GM12878 (cell line): ENCODE measurements around the gene JUND. TPM values are rescaled to one million over a fixed set of nuclear protein-coding genes. Genes with fewer than 3 reads are reported as not detected.

ENCODE experiments used
- ATAC-seq: fragments of 200-7000 bp; cut with Tn5 transposase; 3 replicates; pipeline ENCODE4 v1.9.1; 2020; ENCODE audit warnings: mild to moderate bottlenecking, moderate library complexity
- BruUV-seq: library from RNA; stranded (reverse); fragments of 400-500 nt; replicated peaks from 2 replicates; lab custom pipeline; 2021; lab: Mats Ljungman, UMichigan
- CTCF ChIA-PET: fragments of 300-600 bp; sonication (Branson Sonifier 250); formaldehyde crosslinking; extraction: SDS; loops from one replicate; lab custom pipeline; 2021; ENCODE audit warnings: inconsistent platforms; lab: Yijun Ruan, JAX
- POLR2A ChIA-PET: fragments of 350-600 bp; formaldehyde crosslinking; extraction: SDS; loops from one replicate; lab custom pipeline; 2021; ENCODE audit warnings: inconsistent platforms; lab: Charles Lee
- RAD21 ChIA-PET: fragments of 300-600 bp; sonication (Branson Sonifier 250); formaldehyde crosslinking; loops from one replicate; lab custom pipeline; 2023; ENCODE audit warnings: antibody characterized with exemption; ENCODE audit not compliant: unreplicated experiment; lab: Charles Lee
- SMC1A ChIA-PET: fragments of 300-600 bp; sonication (Branson Sonifier 250); formaldehyde crosslinking; loops from one replicate; lab custom pipeline; 2023; ENCODE audit not compliant: unreplicated experiment, uncharacterized antibody; lab: Charles Lee
- DNase-seq: peaks from one replicate; pipeline ENCODE4 v3.0.0-alpha.2; 2011; ENCODE audit warnings: low read depth, low spot score
- FAIRE-seq: peaks from 3 replicates; lab custom pipeline; 2011; peaks lifted over from hg19 to GRCh38; lab: Jason Lieb, UNC
- H2AFZ ChIP-seq: 2 replicates; pipeline ENCODE4 v1.6.0; 2011; ENCODE audit warnings: low read depth, low read length, control low read depth; ENCODE audit not compliant: control insufficient read depth
- H3K27ac ChIP-seq: 2 replicates; pipeline ENCODE4 v1.5.1; 2011; ENCODE audit warnings: control low read depth; ENCODE audit not compliant: control insufficient read depth, insufficient read depth
- H3K27me3 ChIP-seq, 2 experiments: replicated peaks in 1 of 2; 2 replicates each; pipeline versions ENCODE4 v1.6.0 to v1.6.1; 2011; ENCODE audit warnings: low read length in 1 of 2; ENCODE audit not compliant: control insufficient read depth in 2 of 2, insufficient read depth in 2 of 2
- H3K36me3 ChIP-seq, 2 experiments: 2 replicates each; pipeline ENCODE4 v1.5.1; 2011; ENCODE audit warnings: low read length in 1 of 2; ENCODE audit not compliant: control insufficient read depth in 2 of 2, insufficient read depth in 2 of 2
- H3K4me1 ChIP-seq: 2 replicates; pipeline ENCODE4 v1.6.1; 2011; ENCODE audit warnings: mild to moderate bottlenecking, low read length, moderate library complexity, mixed read lengths; ENCODE audit not compliant: control insufficient read depth, insufficient read depth
- H3K4me2 ChIP-seq: 2 replicates; pipeline ENCODE4 v1.6.0; 2011; ENCODE audit warnings: control low read depth; ENCODE audit not compliant: control insufficient read depth, insufficient read depth
- H3K4me3 ChIP-seq: fragments of 200-600 bp; sonication (generic); 2 replicates; pipeline ENCODE4 v1.5.1; 2016
- H3K79me2 ChIP-seq: 2 replicates; pipeline ENCODE4 v1.6.0; 2011; ENCODE audit warnings: low read length; ENCODE audit not compliant: control insufficient read depth, insufficient read depth
- H3K9ac ChIP-seq: 2 replicates; pipeline ENCODE4 v1.8.0; 2011; ENCODE audit warnings: low read length, control low read depth, mixed read lengths; ENCODE audit not compliant: control insufficient read depth, insufficient read depth
- H3K9me3 ChIP-seq: replicated peaks from 3 replicates; pipeline ENCODE4 v1.5.1; 2011; ENCODE audit warnings: mild to moderate bottlenecking, low read length; ENCODE audit not compliant: control insufficient read depth, insufficient read depth
- H4K20me1 ChIP-seq: 2 replicates; pipeline ENCODE4 v1.6.0; 2011; ENCODE audit not compliant: control insufficient read depth, insufficient read depth
- FOS ChIP-seq: IDR thresholded peaks from 3 replicates; pipeline ENCODE4 v1.6.1; 2011; ENCODE audit warnings: borderline replicate concordance; ENCODE audit not compliant: insufficient read length; ENCODE audit errors: extremely low read depth
- MYC ChIP-seq: IDR thresholded peaks from 2 replicates; pipeline ENCODE4 v1.6.1; 2011; ENCODE audit warnings: mild to moderate bottlenecking, low read length, moderate library complexity, inconsistent platforms; ENCODE audit not compliant: insufficient read depth, insufficient replicate concordance, insufficient read length, severe bottlenecking
- POU2F2 ChIP-seq: IDR thresholded peaks from 3 replicates; pipeline ENCODE4 v1.6.1; 2011; ENCODE audit warnings: low read depth, mild to moderate bottlenecking, low read length, borderline replicate concordance
- SPI1 ChIP-seq: IDR thresholded peaks from 2 replicates; pipeline ENCODE4 v1.6.1; 2011; ENCODE audit warnings: low read depth, mild to moderate bottlenecking, low read length, moderate library complexity, borderline replicate concordance; ENCODE audit not compliant: insufficient read depth
- TCF12 ChIP-seq: IDR thresholded peaks from 2 replicates; pipeline ENCODE4 v1.6.1; 2011; ENCODE audit warnings: low read depth, mild to moderate bottlenecking, low read length
- TCF3 ChIP-seq: IDR thresholded peaks from 2 replicates; pipeline ENCODE4 v1.6.1; 2012; ENCODE audit warnings: low read depth, mild to moderate bottlenecking, low read length, borderline replicate concordance; ENCODE audit not compliant: insufficient read depth
- WGBS: methylation state at CpG from one replicate; pipeline ENCODE4 v1.1.6; 2016; ENCODE audit warnings: low lambda C conversion rate; ENCODE audit not compliant: insufficient replicate concordance, insufficient coverage; ENCODE audit errors: missing lambda C conversion rate; 5-methylcytosine and 5-hydroxymethylcytosine counted together
- in situ Hi-C: fragments of 300-500 bp; cut with MboI; formaldehyde crosslinking; loops from 9 replicates; pipeline ENCODE4 v1.14.3; 2018; ENCODE audit warnings: mixed read lengths
- intact Hi-C: fragments of 100-400 bp; cut with micrococcal nuclease; formaldehyde crosslinking; loops from one replicate; pipeline ENCODE4 v1.14.2; 2022; ENCODE audit not compliant: unreplicated experiment
- polyA plus RNA-seq, 11 experiments: library from polyadenylated mRNA; depleted of rRNA in 4 of 11; unstranded in 6 of 11; stranded (reverse) in 5 of 11; fragments of >200 nt; fragmentation: Nextera tagmentation in 4 of 11; fragmentation: Illumina TruSeq in 1 of 11; extraction: Ambion mirVana in 4 of 11; extraction: Trizol in 1 of 11; gene quantifications; 1 replicate in 1 of 11; 2 replicates in 10 of 11; pipeline versions ENCODE4 v1.2.1 to v1.2.3, GENCODE V29; 2011 to 2016; ENCODE audit warnings: inconsistent platforms in 2 of 11, missing spikeins in 2 of 11, low read depth in 1 of 11
- total RNA-seq, 4 experiments: library from RNA; depleted of rRNA in 3 of 4; stranded (reverse); fragments of >200 nt in 3 of 4; fragmentation: Illumina TruSeq in 1 of 4; extraction: Trizol in 1 of 4; gene quantifications; 2 replicates each; pipeline versions ENCODE4 v1.2.1 to v1.2.3, GENCODE V29; 2013 to 2021
- TF ChIP-seq, protein P1 (sequence below): fragments of 450-650 bp; formaldehyde crosslinking; IDR thresholded peaks from 2 replicates; pipeline ENCODE4 v1.4.0; 2022; ENCODE audit warnings: mild to moderate bottlenecking, moderate library complexity
- TF ChIP-seq, protein P2 (sequence below): fragments of 450-650 bp; IDR thresholded peaks from 2 replicates; pipeline ENCODE4 v1.6.1; 2016; ENCODE audit warnings: mild to moderate bottlenecking
- TF ChIP-seq, protein P3 (sequence below), 3 experiments: IDR thresholded peaks in 2 of 3; conservative IDR thresholded peaks in 1 of 3; 2 replicates each; pipeline ENCODE4 v1.5.1; 2011; ENCODE audit warnings: low read depth in 3 of 3, low read length in 3 of 3, mild to moderate bottlenecking in 3 of 3, control low read depth in 2 of 3, moderate library complexity in 2 of 3, inconsistent platforms in 1 of 3, mixed read lengths in 1 of 3; ENCODE audit not compliant: control insufficient read depth in 2 of 3, insufficient read depth in 1 of 3; ENCODE audit errors: extremely low read depth in 1 of 3
- TF ChIP-seq, protein P4 (sequence below): fragments of 450-650 bp; IDR thresholded peaks from 2 replicates; pipeline ENCODE4 v1.6.1; 2016; ENCODE audit warnings: mild to moderate bottlenecking

JUND gene
- total and polyA plus RNA-seq, 10 of the 15 experiments (the other 5 are each of a cell fraction or from before 2014, with no cell fraction given): 7.4 to 164 (median 18.8) TPM

DNA sequence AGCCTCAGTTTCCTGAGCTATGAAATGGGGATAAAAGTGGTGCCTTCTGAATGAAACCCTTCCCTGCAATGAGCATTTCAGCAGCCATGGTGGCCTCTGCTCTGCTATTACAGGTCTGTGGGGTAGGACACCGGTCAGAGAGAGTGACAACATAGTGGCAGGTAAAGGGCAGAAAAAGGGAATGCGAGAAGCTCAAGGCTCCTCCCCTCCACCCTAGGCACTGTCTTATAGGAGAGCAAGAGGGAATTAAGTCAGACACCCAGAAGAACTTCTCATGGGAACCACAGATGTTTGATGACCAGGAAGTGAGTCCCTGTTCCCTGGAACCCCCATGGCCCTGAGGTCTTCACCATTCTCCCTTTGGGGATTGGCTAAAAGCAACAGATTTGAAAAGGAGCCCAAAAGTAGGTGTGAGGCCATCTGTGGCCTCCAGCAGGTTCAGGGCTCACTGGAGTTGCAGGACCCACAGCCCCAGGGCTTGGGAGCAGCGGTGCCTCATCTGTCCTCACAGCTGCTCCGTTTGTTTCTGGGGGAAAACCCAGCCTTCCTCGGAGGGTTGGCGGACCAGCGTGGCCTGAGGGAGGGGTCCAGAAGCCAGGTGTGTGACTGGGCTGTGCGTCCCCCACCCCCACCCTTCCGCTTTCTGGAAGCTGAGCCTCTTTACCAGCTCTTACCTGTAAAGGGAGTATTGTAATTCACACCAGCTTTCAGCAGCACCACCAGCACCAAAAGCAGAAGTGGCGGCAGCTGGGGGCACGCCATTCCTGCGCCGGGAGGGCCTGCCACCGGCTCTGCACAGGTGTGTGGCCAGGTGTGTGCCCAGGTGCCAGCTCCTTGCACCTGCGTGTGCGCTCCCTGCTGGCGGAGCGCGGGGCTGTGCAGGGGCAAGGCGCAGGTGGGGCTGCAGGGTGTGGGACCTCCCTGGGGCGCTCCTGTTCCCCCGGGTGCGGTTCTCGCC is 26.6 kb downstream of the JUND start:
- intact Hi-C loops (no loop called here), in situ Hi-C loops (no loop called here)
- no peaks in the 10 kb centered on the region for H3K9me3 ChIP-seq
- ChIA-PET POLR2A (interaction anchor here (1.2 to 1.7 kb wide), 5 partner anchors 9 to 63 kb away, joined by 3 to 5 read pairs (median 4); partner anchors contain the start of gene JUND), RAD21 (interaction anchor here (0.6 to 8.7 kb wide), 8 partner anchors 8 to 76 kb away, joined by 3 to 175 read pairs (median 12); partner anchors contain the start of genes MPV17L2 and RAB3A), SMC1A (interaction anchor here (0.7 to 7.6 kb wide), 9 partner anchors 31 to 157 kb away, joined by 3 to 121 read pairs (median 7); partner anchors contain the start of genes MPV17L2 and RAB3A), CTCF (interaction anchor here (0.9 to 8.0 kb wide), 18 partner anchors 14 to 157 kb away, joined by 3 to 213 read pairs (median 4); partner anchors contain the start of genes LSM4, MPV17L2 and RAB3A)
- no peaks in the 10 kb centered on the region for H4K20me1 ChIP-seq
- DNase-seq: no peak
- TF ChIP-seq TCF3 (peak; percentile 81; the same call in 1 of the 2 replicates), FOS (no peak), MYC (no peak), SPI1 (peak; percentile 56), TCF12 (peak; percentile 85), POU2F2 (no peak)
- TF ChIP-seq, protein P1, sequence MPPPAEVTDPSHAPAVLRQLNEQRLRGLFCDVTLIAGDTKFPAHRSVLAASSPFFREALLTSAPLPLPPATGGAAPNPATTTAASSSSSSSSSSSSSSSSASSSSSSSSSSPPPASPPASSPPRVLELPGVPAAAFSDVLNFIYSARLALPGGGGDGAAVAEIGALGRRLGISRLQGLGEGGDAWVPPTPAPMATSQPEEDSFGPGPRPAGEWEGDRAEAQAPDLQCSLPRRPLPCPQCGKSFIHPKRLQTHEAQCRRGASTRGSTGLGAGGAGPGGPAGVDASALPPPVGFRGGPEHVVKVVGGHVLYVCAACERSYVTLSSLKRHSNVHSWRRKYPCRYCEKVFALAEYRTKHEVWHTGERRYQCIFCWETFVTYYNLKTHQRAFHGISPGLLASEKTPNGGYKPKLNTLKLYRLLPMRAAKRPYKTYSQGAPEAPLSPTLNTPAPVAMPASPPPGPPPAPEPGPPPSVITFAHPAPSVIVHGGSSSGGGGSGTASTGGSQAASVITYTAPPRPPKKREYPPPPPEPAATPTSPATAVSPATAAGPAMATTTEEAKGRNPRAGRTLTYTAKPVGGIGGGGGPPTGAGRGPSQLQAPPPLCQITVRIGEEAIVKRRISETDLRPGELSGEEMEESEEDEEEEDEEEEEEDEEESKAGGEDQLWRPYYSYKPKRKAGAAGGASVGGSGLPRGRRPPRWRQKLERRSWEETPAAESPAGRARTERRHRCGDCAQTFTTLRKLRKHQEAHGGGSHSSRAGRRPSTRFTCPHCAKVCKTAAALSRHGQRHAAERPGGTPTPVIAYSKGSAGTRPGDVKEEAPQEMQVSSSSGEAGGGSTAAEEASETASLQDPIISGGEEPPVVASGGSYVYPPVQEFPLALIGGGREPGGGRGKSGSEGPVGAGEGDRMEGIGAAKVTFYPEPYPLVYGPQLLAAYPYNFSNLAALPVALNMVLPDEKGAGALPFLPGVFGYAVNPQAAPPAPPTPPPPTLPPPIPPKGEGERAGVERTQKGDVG: no peak
- TF ChIP-seq, protein P2, sequence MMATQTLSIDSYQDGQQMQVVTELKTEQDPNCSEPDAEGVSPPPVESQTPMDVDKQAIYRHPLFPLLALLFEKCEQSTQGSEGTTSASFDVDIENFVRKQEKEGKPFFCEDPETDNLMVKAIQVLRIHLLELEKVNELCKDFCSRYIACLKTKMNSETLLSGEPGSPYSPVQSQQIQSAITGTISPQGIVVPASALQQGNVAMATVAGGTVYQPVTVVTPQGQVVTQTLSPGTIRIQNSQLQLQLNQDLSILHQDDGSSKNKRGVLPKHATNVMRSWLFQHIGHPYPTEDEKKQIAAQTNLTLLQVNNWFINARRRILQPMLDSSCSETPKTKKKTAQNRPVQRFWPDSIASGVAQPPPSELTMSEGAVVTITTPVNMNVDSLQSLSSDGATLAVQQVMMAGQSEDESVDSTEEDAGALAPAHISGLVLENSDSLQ: no peak
- TF ChIP-seq, protein P3, sequence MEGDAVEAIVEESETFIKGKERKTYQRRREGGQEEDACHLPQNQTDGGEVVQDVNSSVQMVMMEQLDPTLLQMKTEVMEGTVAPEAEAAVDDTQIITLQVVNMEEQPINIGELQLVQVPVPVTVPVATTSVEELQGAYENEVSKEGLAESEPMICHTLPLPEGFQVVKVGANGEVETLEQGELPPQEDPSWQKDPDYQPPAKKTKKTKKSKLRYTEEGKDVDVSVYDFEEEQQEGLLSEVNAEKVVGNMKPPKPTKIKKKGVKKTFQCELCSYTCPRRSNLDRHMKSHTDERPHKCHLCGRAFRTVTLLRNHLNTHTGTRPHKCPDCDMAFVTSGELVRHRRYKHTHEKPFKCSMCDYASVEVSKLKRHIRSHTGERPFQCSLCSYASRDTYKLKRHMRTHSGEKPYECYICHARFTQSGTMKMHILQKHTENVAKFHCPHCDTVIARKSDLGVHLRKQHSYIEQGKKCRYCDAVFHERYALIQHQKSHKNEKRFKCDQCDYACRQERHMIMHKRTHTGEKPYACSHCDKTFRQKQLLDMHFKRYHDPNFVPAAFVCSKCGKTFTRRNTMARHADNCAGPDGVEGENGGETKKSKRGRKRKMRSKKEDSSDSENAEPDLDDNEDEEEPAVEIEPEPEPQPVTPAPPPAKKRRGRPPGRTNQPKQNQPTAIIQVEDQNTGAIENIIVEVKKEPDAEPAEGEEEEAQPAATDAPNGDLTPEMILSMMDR (IDR thresholded peaks at IDR 0.05 in 2 of 3, conservative IDR thresholded peaks at IDR 0.05 in 1 of 3; ENCODE audit: control insufficient read depth in 2 of 3, extremely low read depth in 1 of 3, insufficient read depth in 1 of 3, low read depth in 3 of 3, low read length in 3 of 3): 0 out of 6 replicates have a peak, but pooled peaks of 2 of the 3 experiments have one; percentile 3 to 12
- TF ChIP-seq, protein P4, sequence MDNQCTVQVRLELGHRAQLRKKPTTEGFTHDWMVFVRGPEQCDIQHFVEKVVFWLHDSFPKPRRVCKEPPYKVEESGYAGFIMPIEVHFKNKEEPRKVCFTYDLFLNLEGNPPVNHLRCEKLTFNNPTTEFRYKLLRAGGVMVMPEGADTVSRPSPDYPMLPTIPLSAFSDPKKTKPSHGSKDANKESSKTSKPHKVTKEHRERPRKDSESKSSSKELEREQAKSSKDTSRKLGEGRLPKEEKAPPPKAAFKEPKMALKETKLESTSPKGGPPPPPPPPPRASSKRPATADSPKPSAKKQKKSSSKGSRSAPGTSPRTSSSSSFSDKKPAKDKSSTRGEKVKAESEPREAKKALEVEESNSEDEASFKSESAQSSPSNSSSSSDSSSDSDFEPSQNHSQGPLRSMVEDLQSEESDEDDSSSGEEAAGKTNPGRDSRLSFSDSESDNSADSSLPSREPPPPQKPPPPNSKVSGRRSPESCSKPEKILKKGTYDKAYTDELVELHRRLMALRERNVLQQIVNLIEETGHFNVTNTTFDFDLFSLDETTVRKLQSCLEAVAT: no peak
- H3K9ac ChIP-seq: no peak overlapping the region
- H3K4me3 ChIP-seq: no peak overlapping the region
- no peak for ATAC-seq
- 4% methylated on average over 24 of the region's 24 CpGs for WGBS
- H3K27ac ChIP-seq: no peak overlapping the region
- H3K36me3 ChIP-seq: no peaks in the 10 kb centered on the region
- no peak for FAIRE-seq
- H2AFZ ChIP-seq: no peak overlapping the region
- H3K27me3 ChIP-seq: no peaks in the 10 kb centered on the region; a peak in 1 of 4 replicates
- H3K4me2 ChIP-seq: no peak overlapping the region
- peaks cover 5% of the 10 kb centered on the region for H3K4me1 ChIP-seq
- no peaks in the 10 kb centered on the region for H3K79me2 ChIP-seq
- no TSS peak for BruUV-seq
